Right ventricle myocardium inferior (tissue), 1 donor: ENCODE data around the gene PDE6D. TPM values are rescaled to one million over a fixed set of nuclear protein-coding genes. Genes with fewer than 3 reads are reported as not detected.

Source experiments
- ATAC-seq: fragments of 200-7000 bp; cut with Tn5 transposase; one replicate; pipeline ENCODE4 v1.9.1; 2020; ENCODE audit warnings: mild to moderate bottlenecking, moderate library complexity
- DNase-seq: peaks from one replicate; pipeline ENCODE4 v3.0.0; 2021; ENCODE audit errors: missing footprints
- intact Hi-C: fragments of 100-400 bp; cut with DNase I; formaldehyde crosslinking; loops from one replicate; pipeline ENCODE4 v1.11.0; 2022
- long read RNA-seq: library from polyadenylated mRNA; unstranded; transcript quantifications from one replicate; pipeline ENCODE4 v2.0.0, GENCODE V29; 2021
- total RNA-seq: library from RNA; stranded (reverse); fragmentation: NEBNext Ultra II Directional; extraction: Animal tissue kit (Norgen Biotek cat#: 25700); gene quantifications from one replicate; pipeline ENCODE4 v1.2.1, GENCODE V29; 2021
- donor health status: DM: no; HTN: yes; CAD: no; lungs with severe emphysema.

PDE6D gene
- total RNA-seq, result 14.5 TPM
- long read RNA-seq, transcript PDE6D-201 (5 exons, 1,175 nt), result major isoform, 5 of 6 reads
- long read RNA-seq, partial matches to known transcripts, result 0 of 6 reads
- long read RNA-seq, other reads (novel, unspliced or antisense), result 1 of 6 reads

DNA sequence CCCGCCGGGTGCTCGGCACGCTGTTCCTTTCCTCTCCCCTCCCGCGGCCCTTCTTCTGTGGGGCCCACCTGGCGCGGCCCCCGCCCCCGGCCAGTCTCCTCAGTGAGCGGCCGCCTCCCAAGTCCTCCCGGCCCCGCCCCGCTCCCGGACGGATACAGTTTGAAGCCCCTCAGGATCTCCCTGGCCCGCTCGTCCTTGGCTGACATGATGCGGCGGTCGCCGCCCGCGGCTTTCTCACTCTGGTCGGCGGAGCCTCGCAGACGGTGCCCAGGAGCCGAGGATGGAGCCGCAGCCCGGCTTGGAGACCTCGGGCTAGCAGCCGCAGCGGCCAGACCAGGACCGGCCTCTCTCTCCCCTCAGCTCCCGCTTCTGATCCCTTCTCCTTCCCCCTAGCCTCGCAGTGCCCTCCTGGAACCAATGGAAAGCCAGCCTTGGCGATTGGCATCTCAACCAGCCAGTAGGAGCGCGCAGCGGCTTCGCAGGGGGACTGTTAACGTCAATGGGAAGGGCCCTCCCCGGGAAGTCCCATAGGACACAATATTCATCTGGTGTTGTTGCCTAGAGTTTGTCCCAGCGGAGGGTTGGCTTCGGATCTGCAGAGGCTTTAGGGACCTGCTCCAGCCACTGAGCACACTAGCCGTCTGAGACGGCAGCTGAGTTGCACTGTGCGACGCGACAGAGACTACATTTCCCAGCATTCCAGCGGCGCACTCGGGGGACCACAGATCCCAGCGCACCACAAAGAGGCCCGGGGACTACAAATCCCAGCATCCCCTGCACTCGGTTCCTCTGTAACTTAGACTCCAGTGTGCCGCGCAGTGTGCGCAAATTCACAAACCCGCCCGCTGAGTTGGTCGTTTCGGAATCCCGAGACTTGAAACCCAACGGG, at the start of gene PDE6D:
PDE6D (minus strand) TSS at position 374 of the 889 bp plus-strand sequence; CDS start at position 206, 168 bp downstream.
- DNase-seq, result peak; percentile 98
- intact Hi-C loops, result loop anchor here (5.0 kb wide), 1 partner anchor 69 kb away; no protein-coding TSS in a partner anchor
- ATAC-seq, result peak; percentile 97

- ATAC-seq (no peak), DNase-seq (no peak)
- intact Hi-C loops, result no loop called here
Measured at GRCh38 chr2:231821908-231822307, 40.8 kb upstream of the PDE6D start.

GRCh38 chr2:231820786-231821303, 39.8 kb upstream of the PDE6D start:
- ATAC-seq, result no peak
- intact Hi-C loops, result no loop called here

GRCh38 chr2:231819447-231820042, 38.5 kb upstream of the PDE6D start:
- intact Hi-C loops, result no loop called here
- ATAC-seq (peak; percentile 39), DNase-seq (no peak)

More at GRCh38 chr2:231820786-231821303, 39.8 kb upstream of the PDE6D start:
- DNase-seq, result no peak

- DNase-seq (no peak), ATAC-seq (no peak)
- intact Hi-C loops, result no loop called here
Measured at GRCh38 chr2:231816327-231817026, 35.4 kb upstream of the PDE6D start.

DNA sequence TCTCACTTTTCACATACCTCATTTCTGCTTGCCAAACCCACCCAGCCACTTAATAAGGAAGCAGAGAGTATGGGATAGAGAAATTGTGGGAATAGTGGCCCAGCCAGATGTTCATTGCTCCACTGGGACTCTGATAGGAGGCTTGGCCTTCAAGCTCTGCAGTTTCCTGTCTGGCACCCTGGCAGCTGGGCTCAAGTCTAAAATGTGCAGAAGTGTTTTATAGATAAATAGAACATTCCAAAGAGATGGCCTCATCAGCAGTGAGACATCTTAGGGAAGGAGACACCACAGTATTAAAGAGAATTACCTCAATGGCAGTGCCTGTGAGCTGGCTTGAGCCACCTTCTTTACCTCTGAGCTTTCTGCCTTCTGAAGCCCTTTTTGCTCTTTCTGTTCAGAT, 29.8 kb upstream of the PDE6D start:
- intact Hi-C loops, result no loop called here

DNA sequence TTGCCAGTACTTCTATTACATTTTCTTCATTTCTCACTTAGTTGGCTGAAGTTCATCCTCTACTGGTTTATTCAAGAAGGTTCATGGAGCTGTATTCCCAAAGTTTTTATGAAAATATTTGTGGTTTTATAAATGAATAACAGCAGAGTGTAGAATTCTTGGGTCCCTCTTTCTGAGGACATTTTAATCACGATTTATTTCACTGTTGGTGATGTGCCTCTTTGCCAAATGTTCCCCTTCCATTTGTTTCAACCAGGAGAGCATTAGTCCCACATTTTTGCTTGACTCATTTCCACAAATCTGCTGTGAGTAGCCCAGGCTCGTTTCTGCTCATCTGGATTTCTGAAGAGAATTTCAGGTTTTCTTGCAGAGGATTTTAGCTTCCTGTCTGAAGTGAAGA, 25.9 kb upstream of the PDE6D start:
- no peak for DNase-seq
- no peak for ATAC-seq
- intact Hi-C loops, result no loop called here

More for the DNA sequence above, 29.8 kb upstream of the PDE6D start:
- peak; percentile 48 for ATAC-seq
- DNase-seq, result no peak

DNA sequence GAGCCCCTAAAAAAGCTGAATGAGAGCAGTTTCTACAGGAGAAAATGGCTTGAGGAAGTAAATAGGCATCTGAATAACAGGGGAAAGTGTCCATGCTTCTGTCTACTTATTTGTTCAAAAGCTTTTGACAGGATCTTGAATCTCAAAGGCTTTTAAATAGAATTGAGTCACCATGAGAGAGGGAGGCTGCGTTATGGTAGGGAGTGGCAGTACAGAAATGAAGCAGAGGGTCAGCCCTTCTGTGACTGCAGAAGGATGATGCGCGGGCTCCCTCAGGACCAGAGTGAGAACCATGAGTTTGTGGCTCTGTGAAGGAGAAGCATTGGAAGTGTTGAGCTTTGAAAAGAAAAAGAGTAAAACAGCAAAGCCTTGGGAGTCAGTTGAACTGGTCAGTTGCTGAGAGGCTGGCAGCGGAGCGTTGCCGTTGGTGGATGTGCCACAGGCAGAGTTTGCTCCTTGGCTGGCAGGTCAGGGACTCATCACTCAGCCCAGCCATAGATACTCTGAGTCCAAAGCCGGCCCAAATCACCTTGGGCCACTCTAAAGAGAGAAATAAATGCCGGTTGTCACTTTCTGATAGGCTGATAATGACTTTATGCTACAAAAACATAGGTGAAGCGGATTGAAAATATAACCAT, 22.5 kb upstream of the PDE6D start:
- DNase-seq (no peak), ATAC-seq (no peak)
- intact Hi-C loops, result no loop called here

- intact Hi-C loops, result no loop called here
- DNase-seq, result peak; percentile 69
- ATAC-seq, result no peak
Measured at GRCh38 chr2:231800493-231801091, 19.5 kb upstream of the PDE6D start.

DNA sequence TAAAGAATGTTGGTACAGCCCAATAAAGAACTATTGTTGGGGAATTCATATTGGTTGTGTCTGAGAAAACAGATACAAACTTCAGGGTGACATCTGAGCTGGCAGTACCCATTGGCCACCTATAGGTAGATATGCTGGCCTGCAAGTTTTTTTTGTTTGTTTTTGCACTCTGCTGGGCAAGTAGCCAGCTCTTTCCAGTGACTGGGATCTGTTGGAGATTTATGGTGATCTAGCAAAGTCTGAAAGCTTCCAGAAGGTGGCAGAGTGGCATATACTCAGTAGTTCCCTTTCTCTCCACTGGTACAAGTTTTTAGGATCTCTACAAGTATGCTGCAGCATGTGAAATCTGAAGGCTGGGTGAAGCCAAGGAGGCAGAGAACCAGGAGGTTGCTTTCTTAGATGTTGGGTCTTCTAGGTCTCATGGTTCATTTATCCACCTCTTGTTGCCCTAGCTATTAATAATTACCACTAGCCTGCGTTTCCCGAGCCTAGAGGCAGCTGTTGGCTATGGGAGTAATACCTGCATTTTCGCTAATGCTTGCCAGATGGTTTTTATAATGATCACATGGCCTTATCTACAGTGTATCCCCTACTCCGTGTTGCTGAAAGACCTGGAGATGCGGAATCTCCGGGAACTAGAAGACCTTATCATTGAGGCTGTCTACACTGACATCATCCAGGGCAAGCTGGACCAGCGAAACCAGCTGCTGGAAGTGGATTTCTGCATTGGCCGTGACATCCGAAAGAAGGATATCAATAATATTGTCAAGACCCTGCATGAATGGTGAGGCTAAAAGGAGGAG, 14.6 kb upstream of the PDE6D start:
- intact Hi-C loops, result no loop called here
- no peak for ATAC-seq
- no peak for DNase-seq

GRCh38 chr2:231794383-231794782, 13.3 kb upstream of the PDE6D start:
- ATAC-seq (no peak), DNase-seq (no peak)
- intact Hi-C loops, result no loop called here

DNA sequence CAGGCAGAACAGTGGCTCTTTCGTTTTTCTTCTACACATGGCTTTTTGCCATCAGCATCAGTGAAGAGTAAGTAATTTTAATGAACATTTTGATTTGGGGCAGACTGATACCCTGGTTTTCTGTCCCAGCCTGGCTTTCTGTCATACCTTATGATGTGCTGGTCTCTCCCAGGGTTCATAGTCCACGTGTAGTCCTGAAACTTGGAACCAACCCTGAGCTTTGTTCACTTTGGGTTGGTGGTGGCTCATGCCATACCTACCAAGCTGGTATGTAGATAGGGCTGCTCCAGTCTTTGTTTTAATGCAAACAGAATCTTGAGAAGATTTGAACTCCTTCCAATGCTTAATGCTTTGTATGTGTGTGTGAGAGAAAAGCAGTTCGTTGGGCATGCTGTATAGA, 10.0 kb upstream of the PDE6D start:
- DNase-seq, result no peak
- ATAC-seq, result no peak
- intact Hi-C loops, result no loop called here

- DNase-seq (no peak), ATAC-seq (no peak)
- intact Hi-C loops, result no loop called here
Measured at GRCh38 chr2:231786917-231787292, 5.8 kb upstream of the PDE6D start.

- ATAC-seq (peak; percentile 47), DNase-seq (peak; percentile 93)
- intact Hi-C loops, result no loop called here
Measured at GRCh38 chr2:231786177-231786916, 5.3 kb upstream of the PDE6D start, which contains the start of gene COPS7B. TSS of gene COPS7B (plus strand) at chr2:231786445. CDS start at chr2:231788571, 2,126 bp downstream.

DNA sequence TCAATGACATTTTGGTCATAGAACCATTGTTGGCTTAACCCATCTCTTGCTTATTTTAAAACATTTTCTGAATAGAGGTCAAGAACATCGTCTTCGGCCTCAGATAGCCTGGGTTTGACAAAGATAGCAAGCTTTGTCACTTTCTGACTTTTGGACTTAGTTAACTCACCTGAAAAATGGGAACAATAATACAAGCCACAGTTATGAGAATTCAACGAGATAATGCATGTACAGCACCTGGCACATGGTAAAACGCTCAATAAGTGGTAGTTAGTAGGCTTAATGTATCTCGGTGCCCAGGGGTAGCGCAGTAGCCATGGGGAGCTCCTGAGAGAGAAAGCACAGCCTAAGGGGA, 4.7 kb upstream of the PDE6D start:
- intact Hi-C loops, result no loop called here
- ATAC-seq, result no peak

GRCh38 chr2:231785413-231785812, 4.3 kb upstream of the PDE6D start:
- DNase-seq, result no peak
- ATAC-seq, result no peak
- intact Hi-C loops, result no loop called here

More for the DNA sequence above, 4.7 kb upstream of the PDE6D start:
- DNase-seq, result no peak
